Activated naive CD8-positive, alpha-beta T cell treated with anti-CD3 and anti-CD28 coated beads for 36 hours (primary cell): ENCODE measurements around the gene WDFY3. TPM values are rescaled to one million over a fixed set of nuclear protein-coding genes. Genes with fewer than 3 reads are reported as not detected.

Experiments used
- DNase-seq: peaks from one replicate; pipeline ENCODE4 v3.0.0; 2021
- H3K27ac Mint-ChIP-seq: one replicate; pipeline ENCODE4 v1.8.0; 2022; ENCODE audit warnings: mild to moderate bottlenecking, moderate library complexity, mixed read lengths
- H3K27me3 Mint-ChIP-seq: one replicate; pipeline ENCODE4 v1.8.0; 2022; ENCODE audit warnings: mild to moderate bottlenecking, mixed read lengths
- H3K36me3 Mint-ChIP-seq: one replicate; pipeline ENCODE4 v1.8.0; 2021; ENCODE audit warnings: mild to moderate bottlenecking, mixed read lengths
- H3K4me1 Mint-ChIP-seq: one replicate; pipeline ENCODE4 v1.8.0; 2021; ENCODE audit warnings: mixed read lengths
- H3K4me3 Mint-ChIP-seq: one replicate; pipeline ENCODE4 v1.8.0; 2022; ENCODE audit warnings: mild to moderate bottlenecking, moderate library complexity, mixed read lengths
- H3K9me3 Mint-ChIP-seq: one replicate; pipeline ENCODE4 v1.8.0; 2022; ENCODE audit warnings: mixed read lengths
- total RNA-seq, 2 experiments: library from RNA; stranded (reverse); gene quantifications; one replicate each; pipeline ENCODE4 v1.2.3, GENCODE V29; 2021

Gene WDFY3
- total RNA-seq, 2 experiments from 2014 or later, result 0.52 to 0.80 TPM

- Mint-ChIP-seq H3K36me3 (no peaks in the 10 kb centered on the region), H3K27me3 (no peaks in the 10 kb centered on the region), H3K9me3 (no peaks in the 10 kb centered on the region), H3K4me1 (no peaks in the 10 kb centered on the region), H3K27ac (no peak overlapping the region), H3K4me3 (no peak overlapping the region)
- DNase-seq, result no peak
Measured at GRCh38 chr4:84786478-84786877, 180.0 kb downstream of the WDFY3 start.

- no peak for DNase-seq
- no peaks in the 10 kb centered on the region for H3K9me3 Mint-ChIP-seq
- H3K27ac Mint-ChIP-seq, result no peak overlapping the region
- no peaks in the 10 kb centered on the region for H3K36me3 Mint-ChIP-seq
- H3K27me3 Mint-ChIP-seq, result no peaks in the 10 kb centered on the region
- no peaks in the 10 kb centered on the region for H3K4me1 Mint-ChIP-seq
- no peak overlapping the region for H3K4me3 Mint-ChIP-seq
Measured at GRCh38 chr4:84782517-84782916, 184.0 kb downstream of the WDFY3 start.

DNA sequence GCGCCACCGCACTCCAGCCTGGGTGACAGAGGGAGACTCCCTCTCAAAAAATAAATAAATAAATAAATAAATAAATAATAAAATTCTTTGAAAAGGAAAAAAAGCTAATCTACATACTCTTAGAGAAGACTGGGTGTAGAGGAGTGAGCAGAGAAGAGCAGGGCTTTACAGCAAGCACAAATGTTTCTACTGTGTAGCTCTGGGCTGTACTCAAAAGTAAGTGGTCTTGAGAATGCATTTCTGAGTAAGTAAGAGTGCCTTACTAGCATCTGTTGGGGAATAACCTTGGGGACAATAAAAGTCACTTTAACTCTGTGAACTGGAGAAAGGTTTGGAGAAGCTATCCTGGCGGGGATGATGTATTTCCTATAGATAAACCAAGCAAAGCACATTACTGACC is 185.8 kb downstream of the WDFY3 start:
- no peaks in the 10 kb centered on the region for H3K36me3 Mint-ChIP-seq
- H3K27ac Mint-ChIP-seq, result no peak overlapping the region
- no peak for DNase-seq
- no peaks in the 10 kb centered on the region for H3K27me3 Mint-ChIP-seq
- H3K9me3 Mint-ChIP-seq, result no peaks in the 10 kb centered on the region
- H3K4me3 Mint-ChIP-seq, result no peak overlapping the region
- H3K4me1 Mint-ChIP-seq, result no peaks in the 10 kb centered on the region

DNA sequence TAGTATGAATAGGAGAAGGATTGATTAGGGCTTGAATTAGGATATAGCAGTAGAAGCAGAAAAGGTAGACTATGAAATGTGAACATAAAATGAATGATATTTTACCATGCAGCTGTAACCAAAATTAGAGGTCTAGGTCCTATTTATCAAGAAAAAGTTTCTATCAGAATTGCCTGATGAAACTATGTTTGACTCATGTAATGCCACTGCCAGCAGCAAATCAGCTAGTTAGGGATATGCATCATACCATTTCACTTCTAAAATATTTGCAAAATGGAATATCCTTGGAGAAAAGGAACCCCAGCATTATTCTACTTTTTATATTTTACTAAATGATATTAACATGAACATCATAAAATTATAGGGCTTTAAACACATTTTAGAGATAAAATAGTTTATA is 188.4 kb downstream of the WDFY3 start:
- Mint-ChIP-seq H3K27me3 (no peaks in the 10 kb centered on the region), H3K9me3 (no peaks in the 10 kb centered on the region), H3K27ac (no peak overlapping the region), H3K36me3 (no peaks in the 10 kb centered on the region), H3K4me1 (no peaks in the 10 kb centered on the region), H3K4me3 (no peak overlapping the region)
- DNase-seq, result no peak

DNA sequence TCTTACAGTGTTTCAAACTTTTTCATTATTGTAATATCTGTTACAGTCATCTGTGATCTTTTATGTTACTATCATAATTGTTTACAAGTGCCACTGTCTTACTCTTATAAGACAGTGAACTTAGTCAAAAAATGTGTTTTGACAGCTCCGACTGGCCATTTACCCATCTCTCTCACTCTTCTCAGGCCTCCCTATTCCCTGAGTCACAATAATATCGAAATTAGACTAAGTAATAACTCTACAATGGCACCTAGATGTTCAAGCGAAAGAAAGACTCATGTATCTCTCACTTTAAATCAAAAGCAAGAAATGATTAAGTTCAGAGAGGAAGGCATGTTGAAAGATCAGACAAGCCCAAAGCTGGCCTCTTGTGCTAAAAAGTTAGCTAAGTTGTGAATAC is 199.3 kb downstream of the WDFY3 start:
- no peaks in the 10 kb centered on the region for H3K36me3 Mint-ChIP-seq
- no peak overlapping the region for H3K27ac Mint-ChIP-seq
- no peak for DNase-seq
- H3K4me3 Mint-ChIP-seq, result no peak overlapping the region
- no peaks in the 10 kb centered on the region for H3K9me3 Mint-ChIP-seq
- H3K27me3 Mint-ChIP-seq, result no peaks in the 10 kb centered on the region
- H3K4me1 Mint-ChIP-seq, result no peaks in the 10 kb centered on the region

DNA sequence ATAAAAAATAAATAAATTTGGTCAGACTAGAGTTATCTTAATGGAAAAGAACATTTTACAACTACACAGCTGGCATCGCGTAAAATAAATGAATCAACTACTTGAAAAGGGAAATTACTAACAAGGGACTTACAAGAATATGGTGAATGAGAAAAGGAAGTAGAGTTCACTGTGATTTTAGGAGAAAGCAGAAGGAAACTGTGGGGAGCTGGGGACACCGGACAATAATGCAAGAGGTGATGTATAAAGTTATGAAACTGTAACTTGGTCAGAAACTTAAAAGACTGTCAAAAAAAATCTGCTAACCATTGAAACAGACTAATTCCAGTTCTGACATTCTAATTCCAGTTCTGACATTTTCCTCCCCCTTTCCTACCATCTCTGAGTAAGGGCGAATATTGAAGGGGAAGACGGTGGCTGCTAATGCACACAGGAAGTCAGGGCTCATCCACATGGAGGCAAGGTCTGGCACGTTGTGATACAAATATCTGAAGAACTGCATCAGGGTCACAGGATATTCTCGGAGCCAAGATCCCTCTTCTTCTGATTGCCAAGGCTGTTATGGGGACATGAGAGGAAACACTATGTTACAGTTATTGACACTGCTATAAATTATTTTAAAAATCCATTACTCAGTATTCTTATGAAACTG is 213.0 kb downstream of the WDFY3 start:
- H3K27me3 Mint-ChIP-seq, result peaks cover 11% of the 10 kb centered on the region
- H3K4me1 Mint-ChIP-seq, result no peaks in the 10 kb centered on the region
- no peaks in the 10 kb centered on the region for H3K9me3 Mint-ChIP-seq
- H3K4me3 Mint-ChIP-seq, result no peak overlapping the region
- H3K36me3 Mint-ChIP-seq, result no peaks in the 10 kb centered on the region
- DNase-seq, result no peak
- H3K27ac Mint-ChIP-seq, result no peak overlapping the region

DNA sequence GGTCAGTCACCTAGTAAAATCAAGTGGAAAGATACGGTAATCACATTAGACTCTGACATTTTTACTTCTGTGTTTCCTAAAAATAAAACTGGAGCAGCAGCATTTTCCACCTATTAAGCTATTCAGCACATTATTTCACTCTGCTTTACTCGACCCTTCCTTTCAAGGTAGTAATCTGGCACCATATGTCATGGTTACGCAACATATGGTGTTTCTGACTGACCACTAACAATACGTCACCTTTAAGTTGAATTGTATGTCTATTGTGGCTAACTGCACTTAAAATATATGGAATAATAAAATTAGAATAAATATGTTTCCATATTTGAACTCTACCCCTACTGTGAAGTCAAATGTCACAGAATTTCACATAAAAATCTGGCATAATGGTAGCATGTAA is 214.8 kb downstream of the WDFY3 start:
- H3K27ac Mint-ChIP-seq, result no peak overlapping the region
- no peaks in the 10 kb centered on the region for H3K4me1 Mint-ChIP-seq
- no peak overlapping the region for H3K4me3 Mint-ChIP-seq
- no peaks in the 10 kb centered on the region for H3K36me3 Mint-ChIP-seq
- no peak for DNase-seq
- no peaks in the 10 kb centered on the region for H3K9me3 Mint-ChIP-seq
- peaks cover 11% of the 10 kb centered on the region for H3K27me3 Mint-ChIP-seq

DNA sequence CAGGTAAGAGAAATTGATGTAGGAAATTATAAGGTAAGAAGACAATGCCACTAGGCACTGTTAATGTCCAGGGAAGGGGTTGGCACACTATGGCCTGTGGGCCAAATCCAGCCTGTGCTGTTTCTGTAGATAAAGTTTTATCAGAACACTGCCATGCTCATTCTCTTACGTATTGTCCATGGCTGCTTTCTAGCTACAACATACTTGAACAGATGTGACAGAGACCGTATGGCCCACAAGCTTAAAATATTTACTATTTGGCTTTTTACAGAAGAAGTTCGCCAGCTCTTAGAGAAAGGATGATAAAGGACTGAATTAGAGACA is 215.6 kb downstream of the WDFY3 start:
- no peak for DNase-seq
- H3K36me3 Mint-ChIP-seq, result no peaks in the 10 kb centered on the region
- H3K27ac Mint-ChIP-seq, result no peak overlapping the region
- peaks cover 11% of the 10 kb centered on the region for H3K27me3 Mint-ChIP-seq
- H3K4me3 Mint-ChIP-seq, result no peak overlapping the region
- H3K9me3 Mint-ChIP-seq, result no peaks in the 10 kb centered on the region
- H3K4me1 Mint-ChIP-seq, result no peaks in the 10 kb centered on the region

DNA sequence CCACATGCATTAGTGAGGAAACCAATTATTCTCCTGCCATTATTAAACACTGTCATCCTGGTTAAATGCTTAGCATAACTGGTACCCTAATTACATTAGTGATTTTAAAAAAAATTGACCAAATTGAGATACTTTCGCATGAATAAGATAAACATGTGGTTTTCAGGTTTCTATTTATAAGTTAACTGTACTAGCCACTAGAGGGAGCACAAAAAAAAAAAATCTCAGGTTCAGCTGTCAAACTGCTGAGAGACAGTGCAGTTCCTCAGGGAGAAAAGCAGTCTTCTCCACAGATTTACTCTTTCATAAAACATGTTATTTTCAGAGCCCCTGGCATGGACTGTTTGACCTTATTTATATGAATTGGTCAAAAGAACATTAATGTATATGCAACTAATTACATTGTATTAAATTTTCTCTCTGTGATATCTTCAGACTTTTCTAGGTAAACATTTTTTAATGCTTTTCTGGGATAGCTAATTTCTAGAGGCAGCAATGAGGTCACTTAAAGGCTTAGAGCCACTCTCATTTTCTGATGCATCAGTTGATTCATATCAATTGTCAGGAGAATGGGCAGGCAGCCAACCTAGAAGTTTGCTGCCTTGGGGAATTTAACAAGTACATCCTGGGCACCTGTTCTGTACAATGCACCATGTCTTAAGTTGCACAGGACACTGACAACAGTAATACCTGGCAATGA is 216.1 kb downstream of the WDFY3 start:
- no peaks in the 10 kb centered on the region for H3K9me3 Mint-ChIP-seq
- no peak for DNase-seq
- H3K27ac Mint-ChIP-seq, result no peak overlapping the region
- H3K36me3 Mint-ChIP-seq, result no peaks in the 10 kb centered on the region
- H3K27me3 Mint-ChIP-seq, result peaks cover 11% of the 10 kb centered on the region
- no peak overlapping the region for H3K4me3 Mint-ChIP-seq
- no peaks in the 10 kb centered on the region for H3K4me1 Mint-ChIP-seq

- DNase-seq, result no peak
- Mint-ChIP-seq H3K9me3 (no peaks in the 10 kb centered on the region), H3K36me3 (no peaks in the 10 kb centered on the region), H3K4me3 (no peak overlapping the region), H3K4me1 (no peaks in the 10 kb centered on the region), H3K27ac (no peak overlapping the region), H3K27me3 (peaks cover 3% of the 10 kb centered on the region)
Measured at GRCh38 chr4:84740057-84740456, 226.4 kb downstream of the WDFY3 start.

GRCh38 chr4:84738622-84739021 is 227.9 kb downstream of the WDFY3 start:
- no peaks in the 10 kb centered on the region for H3K9me3 Mint-ChIP-seq
- H3K4me3 Mint-ChIP-seq, result no peak overlapping the region
- no peak for DNase-seq
- no peaks in the 10 kb centered on the region for H3K4me1 Mint-ChIP-seq
- H3K27ac Mint-ChIP-seq, result no peak overlapping the region
- H3K36me3 Mint-ChIP-seq, result no peaks in the 10 kb centered on the region
- peaks cover 3% of the 10 kb centered on the region for H3K27me3 Mint-ChIP-seq

- H3K36me3 Mint-ChIP-seq, result no peaks in the 10 kb centered on the region
Measured at GRCh38 chr4:84737656-84738055, 228.8 kb downstream of the WDFY3 start.

DNA sequence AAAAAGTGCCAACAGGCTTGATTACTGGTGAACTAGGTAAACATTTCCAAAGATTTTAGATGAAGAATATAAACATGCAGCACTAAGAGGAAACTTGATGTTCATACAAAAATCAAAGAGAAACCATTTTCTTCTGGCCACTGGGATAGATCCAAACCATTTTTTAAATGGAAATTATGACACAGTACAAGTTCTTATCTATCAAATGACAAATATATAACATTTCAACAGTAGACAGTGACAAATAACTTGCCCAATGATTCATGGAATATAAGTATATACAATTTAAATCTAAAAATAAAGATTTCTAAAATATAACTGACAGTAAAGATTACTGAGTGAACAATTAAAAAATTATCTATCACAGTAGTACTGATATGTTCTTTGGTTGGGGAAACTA is 232.5 kb downstream of the WDFY3 start:
- Mint-ChIP-seq H3K27me3 (no peaks in the 10 kb centered on the region), H3K4me3 (no peak overlapping the region), H3K9me3 (no peaks in the 10 kb centered on the region), H3K27ac (no peak overlapping the region), H3K36me3 (no peaks in the 10 kb centered on the region), H3K4me1 (no peaks in the 10 kb centered on the region)
- no peak for DNase-seq

More at GRCh38 chr4:84737656-84738055, 228.8 kb downstream of the WDFY3 start:
- peaks cover 3% of the 10 kb centered on the region for H3K27me3 Mint-ChIP-seq
- H3K4me1 Mint-ChIP-seq, result no peaks in the 10 kb centered on the region
- no peak overlapping the region for H3K4me3 Mint-ChIP-seq
- DNase-seq, result no peak
- no peak overlapping the region for H3K27ac Mint-ChIP-seq
- no peaks in the 10 kb centered on the region for H3K9me3 Mint-ChIP-seq

GRCh38 chr4:84733343-84734033 is 233.0 kb downstream of the WDFY3 start:
- Mint-ChIP-seq H3K9me3 (no peaks in the 10 kb centered on the region), H3K36me3 (no peaks in the 10 kb centered on the region), H3K27me3 (no peaks in the 10 kb centered on the region), H3K27ac (no peak overlapping the region), H3K4me1 (no peaks in the 10 kb centered on the region), H3K4me3 (no peak overlapping the region)
- no peak for DNase-seq

DNA sequence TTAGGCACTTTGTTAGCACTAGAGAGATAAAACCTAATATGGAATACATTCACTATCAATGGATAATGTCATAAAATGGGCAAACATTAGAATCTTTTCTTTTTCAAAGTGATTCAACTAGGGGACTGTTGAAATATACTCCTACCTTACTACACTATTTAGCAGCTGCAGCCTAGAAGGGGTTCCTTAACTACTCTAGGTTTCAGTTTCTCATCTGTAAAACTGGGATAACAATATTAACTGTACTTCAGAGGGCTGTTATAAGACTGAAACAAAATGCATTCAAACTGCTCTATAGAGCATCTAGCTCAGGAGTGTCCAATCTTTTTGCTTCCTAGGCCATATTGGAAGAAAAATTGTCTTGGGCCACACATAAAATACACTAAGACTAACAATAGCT is 236.1 kb downstream of the WDFY3 start:
- no peak for DNase-seq
- Mint-ChIP-seq H3K9me3 (no peaks in the 10 kb centered on the region), H3K4me3 (no peak overlapping the region), H3K36me3 (no peaks in the 10 kb centered on the region), H3K27ac (no peak overlapping the region), H3K27me3 (no peaks in the 10 kb centered on the region), H3K4me1 (no peaks in the 10 kb centered on the region)

DNA sequence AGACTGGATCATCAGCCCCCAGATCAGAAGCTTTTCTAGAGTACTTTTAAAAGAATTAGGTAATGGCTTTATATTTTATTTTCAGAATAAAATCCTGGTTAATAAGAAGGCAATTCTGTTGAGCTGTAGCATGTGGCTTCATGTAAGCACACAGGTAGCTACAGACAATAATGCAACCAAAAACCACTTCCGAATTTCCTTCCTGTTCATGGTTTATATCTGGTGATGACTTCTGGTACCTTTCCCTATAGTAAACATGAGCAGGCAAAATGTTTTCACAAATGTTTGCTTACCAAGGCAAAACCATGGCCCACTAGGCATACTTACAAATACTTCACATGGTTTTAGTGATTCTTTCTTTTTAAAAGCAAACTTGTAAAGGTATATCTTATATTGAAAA is 239.0 kb downstream of the WDFY3 start:
- DNase-seq, result no peak
- Mint-ChIP-seq H3K4me1 (no peaks in the 10 kb centered on the region), H3K27me3 (no peaks in the 10 kb centered on the region), H3K9me3 (no peaks in the 10 kb centered on the region), H3K4me3 (no peak overlapping the region), H3K27ac (no peak overlapping the region), H3K36me3 (no peaks in the 10 kb centered on the region)
